Measurements from ENCODE around the gene RBM19. TPM values are rescaled to one million over a fixed set of nuclear protein-coding genes. Genes with fewer than 3 reads are reported as not detected.

The RBM19 gene
- total and polyA plus RNA-seq, 10 donors, result 13.6 to 46.7 (median 34.5) TPM

- Histone ChIP-seq H3K9me3 (no peaks in the 10 kb centered on the region), H3K27me3 (replicated peaks in 1 of 7) (no peaks in the 10 kb centered on the region), H3K4me3 (no peak overlapping the region), H3K4me1 (peaks cover 0 to 12% (median 0%) of the 10 kb centered on the region in 6 donors), H3K27ac (no peak overlapping the region), H3K36me3 (peaks cover 0 to 99% (median 35%) of the 10 kb centered on the region in 6 donors)
- intact Hi-C loops (cut with DNase I; ENCODE audit: low total_unique reads), result no loop called here
- no peak for DNase-seq
- TF ChIP-seq POLR2A (IDR thresholded peaks at IDR 0.05) (no peak), CTCF (IDR thresholded peaks at IDR 0.05 in 8 of 11, conservative IDR thresholded peaks at IDR 0.05 in 3 of 11) (no peak), POLR2AphosphoS5 (IDR thresholded peaks at IDR 0.05) (no peak)
- 88 to 95% (median 91%) methylated on average over 6 to 7 of the region's 7 CpGs for WGBS, 5 donors
Measured at GRCh38 chr12:113855998-113856397, 110.1 kb downstream of the RBM19 start.

- Histone ChIP-seq H3K27ac (no peak overlapping the region), H3K4me1 (peaks cover 0 to 8% (median 0%) of the 10 kb centered on the region in 6 donors), H3K4me3 (no peak overlapping the region), H3K36me3 (peaks cover 0 to 100% (median 35%) of the 10 kb centered on the region in 6 donors), H3K27me3 (replicated peaks in 1 of 7) (no peaks in the 10 kb centered on the region), H3K9me3 (no peaks in the 10 kb centered on the region)
- no peak for TF ChIP-seq POLR2A (IDR thresholded peaks at IDR 0.05)
- no peak for TF ChIP-seq POLR2AphosphoS5 (IDR thresholded peaks at IDR 0.05)
- TF ChIP-seq CTCF (IDR thresholded peaks at IDR 0.05 in 8 of 11, conservative IDR thresholded peaks at IDR 0.05 in 3 of 11), result no peak
- intact Hi-C loops (cut with DNase I; ENCODE audit: low total_unique reads), result no loop called here
- DNase-seq, result no peak
- 85 to 95% (median 91%) methylated on average over 9 to 17 of the region's 17 CpGs for WGBS, 5 donors
Measured at GRCh38 chr12:113854385-113855142, 111.6 kb downstream of the RBM19 start.

- WGBS, 5 donors, result 44 to 66% (median 58%) methylated on average over 3 to 4 of the region's 4 CpGs
- H3K27ac ChIP-seq, result no peak overlapping the region
- no peaks in the 10 kb centered on the region for H3K9me3 ChIP-seq
- intact Hi-C loops (cut with DNase I; ENCODE audit: low total_unique reads), result no loop called here
- H3K27me3 ChIP-seq (replicated peaks in 1 of 7), result no peaks in the 10 kb centered on the region
- no peak overlapping the region for H3K4me3 ChIP-seq
- no peak for DNase-seq
- peaks cover 0 to 100% (median 33%) of the 10 kb centered on the region in 6 donors for H3K36me3 ChIP-seq
- no peaks in the 10 kb centered on the region for H3K4me1 ChIP-seq
- no peak for TF ChIP-seq CTCF (IDR thresholded peaks at IDR 0.05 in 8 of 11, conservative IDR thresholded peaks at IDR 0.05 in 3 of 11)
- TF ChIP-seq POLR2AphosphoS5 (IDR thresholded peaks at IDR 0.05), result no peak
Measured at GRCh38 chr12:113853491-113853890, 112.6 kb downstream of the RBM19 start.

DNA sequence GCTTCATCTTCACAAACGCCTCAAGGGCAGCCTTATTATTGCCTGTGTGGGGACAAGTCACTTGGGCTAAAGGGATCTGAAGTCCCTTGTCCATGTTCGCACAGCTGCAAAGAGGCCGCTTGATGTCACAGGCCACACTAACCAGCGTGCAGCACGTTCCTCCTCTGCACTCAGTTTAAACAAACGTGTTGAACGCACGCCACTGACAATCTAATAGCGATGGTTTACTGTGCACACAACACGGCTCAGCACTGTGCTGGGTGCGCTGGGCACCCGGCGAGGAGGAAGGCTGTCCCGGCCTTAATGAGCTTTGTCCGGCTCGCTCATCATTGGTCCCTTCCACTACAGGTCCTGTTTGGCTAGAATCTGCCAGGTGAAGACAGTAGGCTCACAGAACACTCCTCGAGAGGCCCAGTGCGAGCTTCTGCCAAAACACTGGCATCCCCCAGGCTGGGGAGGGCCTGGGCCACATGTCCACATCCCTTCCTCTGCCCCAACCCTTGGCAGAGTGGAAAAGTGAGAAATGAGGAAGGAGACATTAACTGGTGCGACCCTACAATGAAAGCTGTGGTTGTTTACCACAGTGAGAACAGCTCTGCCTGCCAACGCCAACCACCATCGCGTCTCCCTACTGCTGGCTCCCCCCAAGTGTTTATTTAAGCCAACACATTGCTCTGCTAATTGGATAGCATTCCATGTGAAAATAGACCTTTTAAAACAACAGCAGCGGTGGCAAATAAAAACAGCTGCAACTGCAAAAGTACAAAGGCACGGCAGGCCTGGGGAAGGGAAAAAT lies 113.2 kb downstream of the RBM19 start:
- WGBS, 5 donors, result 75 to 85% (median 81%) methylated on average over 20 to 24 of the region's 24 CpGs
- H3K27me3 ChIP-seq (replicated peaks in 1 of 7), result no peaks in the 10 kb centered on the region
- intact Hi-C loops (cut with DNase I; ENCODE audit: low total_unique reads), result no loop called here
- H3K36me3 ChIP-seq, result peaks cover 0 to 100% (median 27%) of the 10 kb centered on the region in 6 donors
- no peak overlapping the region for H3K27ac ChIP-seq
- H3K4me3 ChIP-seq, result no peak overlapping the region
- DNase-seq, result no peak
- H3K9me3 ChIP-seq, result no peaks in the 10 kb centered on the region
- no peaks in the 10 kb centered on the region for H3K4me1 ChIP-seq
- TF ChIP-seq POLR2AphosphoS5 (IDR thresholded peaks at IDR 0.05) (no peak), CTCF (IDR thresholded peaks at IDR 0.05 in 8 of 11, conservative IDR thresholded peaks at IDR 0.05 in 3 of 11) (no peak), POLR2A (IDR thresholded peaks at IDR 0.05) (no peak)
